ENCODE measurements around the gene SGSH.
A peak's percentile ranks its signal among the peaks of the same experiment; 100 is the strongest.

The SGSH gene

DNA sequence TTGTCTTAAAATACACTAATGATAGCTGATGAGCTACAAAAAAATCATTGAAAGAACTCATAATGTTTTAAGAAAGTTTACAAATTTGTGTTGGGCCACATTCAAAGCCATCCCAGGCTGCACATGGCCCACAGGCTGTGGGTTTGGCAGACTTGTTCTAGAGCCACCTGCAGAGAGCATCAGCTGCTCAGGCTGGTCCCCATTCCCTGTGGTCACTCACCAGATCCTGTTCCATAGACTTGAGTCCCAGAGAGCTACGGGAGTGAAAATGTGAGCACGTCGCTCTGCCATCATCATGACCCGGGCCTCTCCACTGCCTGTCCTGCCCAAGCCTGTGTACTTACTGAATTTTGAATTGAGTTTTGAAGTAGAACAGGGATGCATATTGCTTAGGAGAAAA, 7.0 kb upstream of the SGSH start:
- no peak for DNase-seq (ENCODE audit: low read depth)

- DNase-seq (ENCODE audit: low read depth) = no peak
These were observed 5.1 kb upstream of the SGSH start for GRCh38 chr17:80225230-80225629.

DNA sequence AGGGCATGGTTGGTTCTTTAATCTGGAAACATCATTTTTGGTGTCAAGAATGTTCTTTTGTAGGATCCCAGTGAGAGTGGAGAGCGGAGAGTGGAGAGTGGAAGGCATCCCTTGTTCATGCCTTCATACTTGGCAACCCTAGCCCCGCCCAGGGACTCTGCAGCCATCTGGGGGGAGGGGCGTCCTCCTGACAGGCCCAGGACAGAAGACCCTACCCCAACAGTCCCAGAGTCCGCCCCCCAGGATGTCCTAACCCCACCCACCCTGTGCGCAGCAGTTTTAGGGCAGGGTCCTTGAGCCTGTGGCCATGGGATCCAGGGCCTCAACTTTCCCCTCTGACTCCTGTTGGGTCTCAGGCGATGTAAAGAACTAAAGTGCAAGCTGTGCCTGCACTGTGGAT, 4.5 kb upstream of the SGSH start:
- DNase-seq (ENCODE audit: low read depth) = no peak

DNA sequence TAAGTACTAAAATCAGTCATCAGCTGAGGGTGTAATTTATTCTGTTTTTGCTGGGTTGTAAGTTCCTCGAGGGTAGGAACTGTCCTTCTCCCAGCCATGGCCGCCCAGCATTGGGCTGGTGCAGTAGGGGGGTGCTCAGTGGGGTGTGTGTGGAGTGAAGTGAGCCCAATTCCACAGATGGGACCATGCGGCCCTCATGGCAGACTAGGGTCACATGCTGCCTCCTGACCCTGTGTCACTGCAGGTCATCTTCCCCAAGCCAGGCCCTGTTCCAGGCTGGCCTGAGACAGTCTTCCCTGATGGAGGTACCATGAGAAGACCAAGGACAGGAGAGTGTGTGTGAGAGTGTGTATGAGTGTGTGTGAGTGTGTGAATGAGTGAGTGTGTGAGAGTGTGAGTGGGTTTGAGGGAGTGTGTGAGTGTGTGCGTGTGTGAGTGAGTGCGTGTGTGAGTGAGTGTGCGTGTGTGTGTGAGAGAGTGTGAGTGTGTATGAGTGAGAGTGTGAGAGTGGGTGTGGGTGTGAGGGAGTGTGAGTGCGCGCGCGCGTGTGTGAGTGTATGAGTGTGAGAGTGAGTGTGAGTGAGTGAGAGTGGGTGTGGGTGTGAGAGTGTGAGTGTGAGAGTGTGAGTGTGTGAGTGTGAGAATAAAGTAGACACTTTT, 3.8 kb upstream of the SGSH start:
- no peak for DNase-seq (ENCODE audit: low read depth)

GRCh38 chr17:80223142-80223815, 3.1 kb upstream of the SGSH start:
- DNase-seq (ENCODE audit: low read depth) = no peak

GRCh38 chr17:80222376-80223141, 2.4 kb upstream of the SGSH start:
- no peak for DNase-seq (ENCODE audit: low read depth)

DNA sequence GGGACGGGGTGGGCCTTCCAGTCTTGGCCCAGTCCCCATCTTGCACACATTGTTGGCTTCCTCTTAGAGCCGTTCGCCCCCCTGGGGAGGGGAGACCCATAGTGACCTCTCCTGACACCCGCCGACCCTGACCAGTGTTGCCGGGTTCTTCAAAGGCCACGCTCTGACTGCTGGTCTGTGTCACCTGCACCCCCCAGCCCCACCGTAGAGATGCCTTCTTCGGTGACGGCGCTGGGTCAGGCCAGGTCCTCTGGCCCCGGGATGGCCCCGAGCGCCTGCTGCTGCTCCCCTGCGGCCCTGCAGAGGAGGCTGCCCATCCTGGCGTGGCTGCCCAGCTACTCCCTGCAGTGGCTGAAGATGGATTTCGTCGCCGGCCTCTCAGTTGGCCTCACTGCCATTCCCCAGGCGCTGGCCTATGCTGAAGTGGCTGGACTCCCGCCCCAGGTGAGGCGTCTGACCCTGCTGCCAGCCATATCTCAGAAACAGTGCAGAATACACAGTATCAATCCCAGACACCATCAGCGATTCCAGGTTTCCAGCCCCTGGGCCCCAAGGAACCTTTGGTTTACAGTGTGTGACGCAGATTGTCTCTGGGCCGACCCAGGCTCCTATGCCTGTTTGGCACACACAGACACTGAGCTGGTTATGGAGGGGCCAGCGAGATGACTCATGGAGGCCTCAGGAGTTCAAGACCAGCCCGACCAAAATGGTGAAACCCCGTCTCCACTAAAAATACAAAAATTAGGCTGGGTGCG, 1.4 kb upstream of the SGSH start:
- no peak for DNase-seq (ENCODE audit: low read depth)

- DNase-seq (ENCODE audit: low read depth) = no peak
These were observed 643 bp upstream of the SGSH start for GRCh38 chr17:80220736-80221215.

- DNase-seq (ENCODE audit: low read depth) = no peak
These were observed 425 bp downstream of the SGSH start for GRCh38 chr17:80219763-80220053.

GRCh38 chr17:80219013-80219762, 945 bp downstream of the SGSH start:
- DNase-seq (ENCODE audit: low read depth) = peak; percentile 73

DNA sequence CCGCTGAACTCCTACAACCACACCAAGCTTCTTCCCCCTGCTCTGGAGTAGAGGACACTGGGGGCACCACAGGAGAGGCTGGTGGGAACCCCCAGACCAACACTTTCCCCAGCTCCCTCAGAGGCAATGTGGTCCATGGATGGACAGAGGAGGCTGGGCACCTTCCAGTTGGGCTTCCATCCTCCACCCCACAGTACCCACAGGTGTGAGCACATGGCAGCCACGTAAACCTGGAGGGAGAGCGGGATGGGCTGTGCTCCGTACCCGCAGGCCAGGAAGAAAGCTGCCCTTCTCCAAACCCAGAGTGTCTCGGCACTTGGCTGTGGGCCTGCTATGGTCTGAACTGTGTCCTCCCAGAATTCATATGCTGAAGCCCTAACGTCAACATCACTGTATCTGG, 1.7 kb downstream of the SGSH start:
- DNase-seq (ENCODE audit: low read depth) = no peak

DNA sequence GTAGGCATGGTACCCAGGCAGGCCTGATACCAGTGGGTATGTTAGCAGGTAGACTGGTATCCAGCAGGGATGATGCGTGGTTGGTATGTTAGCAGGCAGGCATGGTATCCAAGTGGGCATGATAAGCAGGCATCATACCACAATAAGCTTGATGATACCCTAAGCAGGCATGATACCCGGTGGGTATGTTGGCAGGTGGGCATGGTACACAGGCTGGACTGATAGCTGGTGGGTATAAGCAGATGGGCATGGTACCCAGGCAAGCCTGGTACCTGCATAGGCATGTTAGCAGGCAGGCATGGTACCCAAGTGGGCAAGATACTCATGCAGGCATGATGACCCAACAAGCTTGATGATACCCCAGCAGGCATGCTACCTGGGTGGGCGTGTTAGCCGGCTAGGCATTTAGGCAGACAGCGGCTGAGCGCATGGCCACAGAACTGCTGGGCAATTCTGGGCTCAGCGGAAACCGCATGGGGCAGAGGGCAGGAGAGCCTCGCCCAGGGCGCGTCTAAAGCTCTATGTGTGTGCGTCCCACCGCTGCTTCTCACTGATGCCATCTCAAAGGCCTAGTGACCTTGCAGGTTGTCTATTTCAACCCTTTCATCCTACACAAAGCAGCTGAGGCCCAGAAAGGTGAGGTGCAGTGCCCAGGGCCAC, 2.3 kb downstream of the SGSH start:
- DNase-seq (ENCODE audit: low read depth) = no peak

GRCh38 chr17:80216473-80217456, 3.4 kb downstream of the SGSH start:
- DNase-seq (ENCODE audit: low read depth) = no peak

DNA sequence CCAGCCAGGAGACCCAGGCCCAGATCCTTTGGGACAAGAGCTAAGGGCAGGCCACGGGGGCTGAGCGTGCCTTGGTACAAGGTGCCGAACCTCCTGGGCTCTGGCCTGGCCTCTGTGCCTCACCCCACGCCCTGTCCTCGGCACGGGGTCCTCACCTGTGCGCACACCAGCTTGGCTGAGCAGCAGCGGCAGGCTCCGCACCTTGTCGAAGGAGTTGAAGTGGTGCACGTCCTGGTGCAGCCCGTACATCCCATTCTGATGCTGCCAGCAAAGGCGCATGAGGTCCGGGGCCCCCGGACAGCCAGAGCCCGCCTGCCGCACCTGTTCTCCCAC, 5.3 kb downstream of the SGSH start:
- no peak for DNase-seq (ENCODE audit: low read depth)

- DNase-seq (ENCODE audit: low read depth) = no peak
These were observed 5.9 kb downstream of the SGSH start for GRCh38 chr17:80214012-80214877.

- DNase-seq (ENCODE audit: low read depth) = no peak
These were observed 6.5 kb downstream of the SGSH start for GRCh38 chr17:80213643-80213975.

- no peak for DNase-seq (ENCODE audit: low read depth)
These were observed 7.0 kb downstream of the SGSH start for GRCh38 chr17:80212962-80213642.

- no peak for DNase-seq (ENCODE audit: low read depth)
These were observed 7.6 kb downstream of the SGSH start for GRCh38 chr17:80212511-80212910.

- no peak for DNase-seq (ENCODE audit: low read depth)
These were observed 8.0 kb downstream of the SGSH start for GRCh38 chr17:80212109-80212508.
